ENCODE data around the gene SFXN2. TPM values are rescaled to one million over a fixed set of nuclear protein-coding genes. Genes with fewer than 3 reads are reported as not detected.
A peak's percentile ranks its signal among the peaks of the same experiment; 100 is the strongest.
"Not testable (repeated sequence)": the region's sequence is repeated elsewhere in the genome, so short reads cannot be mapped to it uniquely, and the experiment has no call there.

The SFXN2 gene
- total RNA-seq, 4 donors from 2014 or later = 4.3 to 7.9 (median 5.0) TPM

DNA sequence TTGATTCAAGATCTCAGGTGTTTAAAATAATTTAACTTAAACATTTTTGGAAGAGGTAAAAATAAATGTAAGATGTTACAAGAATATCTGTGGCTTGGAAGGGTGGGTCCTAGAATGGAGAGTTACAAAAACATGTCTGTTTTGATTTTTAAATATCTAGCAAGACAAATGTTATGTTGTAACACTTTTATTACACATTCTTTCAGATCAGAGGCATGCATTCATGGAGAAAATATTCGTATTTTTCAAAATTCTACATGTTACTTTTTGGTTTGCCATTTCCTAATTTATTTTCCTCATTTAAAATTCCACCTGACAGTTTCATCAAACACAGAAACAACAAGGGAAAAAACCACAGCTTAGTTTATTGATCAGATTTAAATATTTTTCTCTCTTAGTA is 39.3 kb downstream of the SFXN2 start:
- TF ChIP-seq, protein P1, sequence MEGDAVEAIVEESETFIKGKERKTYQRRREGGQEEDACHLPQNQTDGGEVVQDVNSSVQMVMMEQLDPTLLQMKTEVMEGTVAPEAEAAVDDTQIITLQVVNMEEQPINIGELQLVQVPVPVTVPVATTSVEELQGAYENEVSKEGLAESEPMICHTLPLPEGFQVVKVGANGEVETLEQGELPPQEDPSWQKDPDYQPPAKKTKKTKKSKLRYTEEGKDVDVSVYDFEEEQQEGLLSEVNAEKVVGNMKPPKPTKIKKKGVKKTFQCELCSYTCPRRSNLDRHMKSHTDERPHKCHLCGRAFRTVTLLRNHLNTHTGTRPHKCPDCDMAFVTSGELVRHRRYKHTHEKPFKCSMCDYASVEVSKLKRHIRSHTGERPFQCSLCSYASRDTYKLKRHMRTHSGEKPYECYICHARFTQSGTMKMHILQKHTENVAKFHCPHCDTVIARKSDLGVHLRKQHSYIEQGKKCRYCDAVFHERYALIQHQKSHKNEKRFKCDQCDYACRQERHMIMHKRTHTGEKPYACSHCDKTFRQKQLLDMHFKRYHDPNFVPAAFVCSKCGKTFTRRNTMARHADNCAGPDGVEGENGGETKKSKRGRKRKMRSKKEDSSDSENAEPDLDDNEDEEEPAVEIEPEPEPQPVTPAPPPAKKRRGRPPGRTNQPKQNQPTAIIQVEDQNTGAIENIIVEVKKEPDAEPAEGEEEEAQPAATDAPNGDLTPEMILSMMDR (IDR thresholded peaks at IDR 0.05) = no peak
- ATAC-seq (ENCODE audit: low FRiP score) = peak; percentile 39
- DNase-seq (ENCODE audit: low spot score) = no peak

GRCh38 chr10:102757323-102757722 is 42.9 kb downstream of the SFXN2 start:
- TF ChIP-seq, protein P1 (IDR thresholded peaks at IDR 0.05) = no peak
- no peak for DNase-seq (ENCODE audit: low spot score)
- no peak for ATAC-seq (ENCODE audit: low FRiP score)

- ATAC-seq (ENCODE audit: low FRiP score) (no peak), DNase-seq (ENCODE audit: low spot score) (no peak)
- TF ChIP-seq, protein P1 (IDR thresholded peaks at IDR 0.05) = no peak
Observed at GRCh38 chr10:102758240-102758932, 44.0 kb downstream of the SFXN2 start.

DNA sequence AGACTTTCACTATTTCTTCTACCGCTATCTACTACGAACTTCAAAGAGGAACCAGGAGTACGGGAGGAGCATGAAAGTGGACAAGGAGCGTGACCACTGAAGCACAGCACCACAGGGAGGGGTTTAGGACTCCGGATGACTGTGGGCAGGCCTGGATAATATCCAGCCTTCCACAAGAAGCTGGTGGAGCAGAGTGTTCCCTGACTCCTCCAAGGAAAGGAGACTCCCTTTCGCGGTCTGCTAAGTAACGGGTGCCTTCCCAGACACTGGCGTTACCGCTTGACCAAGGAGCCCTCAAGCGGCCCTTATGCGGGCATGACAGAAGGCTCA is 44.5 kb downstream of the SFXN2 start:
- DNase-seq (ENCODE audit: low spot score); ATAC-seq (ENCODE audit: low FRiP score): not testable (repeated sequence)

GRCh38 chr10:102759497-102760210 is 45.2 kb downstream of the SFXN2 start:
- TF ChIP-seq, protein P1 (IDR thresholded peaks at IDR 0.05) = no peak
- ATAC-seq (ENCODE audit: low FRiP score) (no peak), DNase-seq (ENCODE audit: low spot score) (no peak)

GRCh38 chr10:102761981-102762380 is 47.5 kb downstream of the SFXN2 start:
- no peak for DNase-seq (ENCODE audit: low spot score)
- ATAC-seq (ENCODE audit: low FRiP score) = no peak
- TF ChIP-seq, protein P1 (IDR thresholded peaks at IDR 0.05) = no peak

DNA sequence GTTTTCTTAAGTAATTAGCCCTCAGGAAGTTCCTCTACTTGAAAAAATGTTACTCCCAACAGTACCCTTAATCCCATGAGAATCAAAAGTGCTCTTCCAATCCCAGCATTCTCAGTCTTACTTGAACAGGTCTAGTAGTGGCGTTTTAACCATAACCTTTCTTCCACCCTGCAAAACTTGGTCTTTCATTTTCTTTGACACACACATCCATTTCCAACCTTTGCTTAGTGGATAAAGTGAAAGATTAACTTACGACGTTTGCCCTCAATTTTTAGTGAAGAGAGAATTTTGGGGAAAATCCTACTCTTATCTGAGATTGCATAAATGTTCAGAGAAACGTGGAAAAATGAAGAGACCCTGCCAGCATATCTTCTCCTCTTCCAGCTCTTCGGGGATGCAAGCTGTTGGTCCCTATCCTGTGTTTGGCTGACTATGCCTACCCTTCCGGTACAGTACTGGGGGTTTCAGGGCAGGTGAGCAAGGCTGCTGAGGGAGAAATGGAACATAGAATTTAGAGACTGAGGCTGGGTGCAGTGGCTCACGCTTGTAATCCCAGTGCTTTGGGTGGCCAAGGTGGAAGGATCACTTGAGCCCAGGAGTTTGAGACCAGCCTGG is 48.1 kb downstream of the SFXN2 start:
- peak; percentile 33 for ATAC-seq (ENCODE audit: low FRiP score)
- no peak for DNase-seq (ENCODE audit: low spot score)
- TF ChIP-seq, protein P1 (IDR thresholded peaks at IDR 0.05) = no peak

All from omental fat pad (tissue), 4 donors.